ENCODE results near the gene FOXP2.

DNA sequence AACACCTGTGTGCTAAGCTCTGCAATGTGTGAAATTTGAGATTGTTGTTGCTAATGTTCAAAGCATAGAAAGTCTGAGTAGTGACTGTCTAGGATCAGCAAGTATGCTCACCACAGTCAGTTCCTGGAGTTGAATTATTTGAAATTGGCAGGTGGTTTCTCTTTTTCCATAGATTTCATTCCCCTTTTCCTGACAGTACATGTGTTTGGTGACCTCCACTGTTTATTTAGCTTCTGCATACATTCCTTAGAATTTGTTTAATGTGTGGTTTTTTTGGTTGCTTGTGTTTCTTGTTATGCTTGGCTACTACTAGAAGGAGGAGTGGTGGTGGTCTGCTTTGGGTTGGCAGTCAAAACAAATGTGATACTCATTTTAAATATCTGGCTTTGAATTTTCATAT, 52.3 kb downstream of the FOXP2 start:
- TF ChIP-seq, protein P1, sequence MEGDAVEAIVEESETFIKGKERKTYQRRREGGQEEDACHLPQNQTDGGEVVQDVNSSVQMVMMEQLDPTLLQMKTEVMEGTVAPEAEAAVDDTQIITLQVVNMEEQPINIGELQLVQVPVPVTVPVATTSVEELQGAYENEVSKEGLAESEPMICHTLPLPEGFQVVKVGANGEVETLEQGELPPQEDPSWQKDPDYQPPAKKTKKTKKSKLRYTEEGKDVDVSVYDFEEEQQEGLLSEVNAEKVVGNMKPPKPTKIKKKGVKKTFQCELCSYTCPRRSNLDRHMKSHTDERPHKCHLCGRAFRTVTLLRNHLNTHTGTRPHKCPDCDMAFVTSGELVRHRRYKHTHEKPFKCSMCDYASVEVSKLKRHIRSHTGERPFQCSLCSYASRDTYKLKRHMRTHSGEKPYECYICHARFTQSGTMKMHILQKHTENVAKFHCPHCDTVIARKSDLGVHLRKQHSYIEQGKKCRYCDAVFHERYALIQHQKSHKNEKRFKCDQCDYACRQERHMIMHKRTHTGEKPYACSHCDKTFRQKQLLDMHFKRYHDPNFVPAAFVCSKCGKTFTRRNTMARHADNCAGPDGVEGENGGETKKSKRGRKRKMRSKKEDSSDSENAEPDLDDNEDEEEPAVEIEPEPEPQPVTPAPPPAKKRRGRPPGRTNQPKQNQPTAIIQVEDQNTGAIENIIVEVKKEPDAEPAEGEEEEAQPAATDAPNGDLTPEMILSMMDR (IDR thresholded peaks at IDR 0.05): no peak
- no peak for TF ChIP-seq POLR2A (IDR thresholded peaks at IDR 0.05)
